Neutrophil (primary cell): ENCODE results near the gene F7.
"Not testable (repeated sequence)": the region's sequence is repeated elsewhere in the genome, so short reads cannot be mapped to it uniquely, and the experiment has no call there.

Experiments
- H3K27ac ChIP-seq: fragments of 200-600 bp; sonication (generic); 2 replicates; pipeline ENCODE4 v1.5.1; 2016; ENCODE audit warnings: mild to moderate bottlenecking, moderate library complexity
- H3K27me3 ChIP-seq: fragments of 200-600 bp; sonication (generic); 2 replicates; pipeline ENCODE4 v1.6.0; 2016; ENCODE audit warnings: mild to moderate bottlenecking
- H3K36me3 ChIP-seq: fragments of 200-600 bp; sonication (generic); 2 replicates; pipeline ENCODE4 v1.5.1; 2017
- H3K4me1 ChIP-seq, 2 experiments: fragments of 200-600 bp in 1 of 2; sonication (generic) in 1 of 2; 1 replicate in 1 of 2; 2 replicates in 1 of 2; pipeline versions ENCODE4 v1.5.1 to v1.6.1; 2013 to 2016; ENCODE audit warnings: low read depth in 1 of 2, low read length in 1 of 2, mild to moderate bottlenecking in 1 of 2, moderate library complexity in 1 of 2; ENCODE audit not compliant: control insufficient read depth in 1 of 2, insufficient read depth in 1 of 2
- H3K4me3 ChIP-seq, 2 experiments: fragments of 200-600 bp in 1 of 2; sonication (generic) in 1 of 2; 1 replicate in 1 of 2; 2 replicates in 1 of 2; pipeline ENCODE4 v1.5.1; 2013 to 2016; ENCODE audit warnings: low read depth in 1 of 2, low read length in 1 of 2, mild to moderate bottlenecking in 1 of 2, moderate library complexity in 1 of 2
- H3K9me3 ChIP-seq: fragments of 200-600 bp; sonication (generic); 2 replicates; pipeline ENCODE4 v1.5.1; 2016
- TF ChIP-seq, protein P1 (sequence below): fragments of 200-600 bp; sonication (generic); IDR thresholded peaks from 2 replicates; pipeline ENCODE4 v1.5.1; 2016; ENCODE audit warnings: antibody characterized with exemption

Gene F7

DNA sequence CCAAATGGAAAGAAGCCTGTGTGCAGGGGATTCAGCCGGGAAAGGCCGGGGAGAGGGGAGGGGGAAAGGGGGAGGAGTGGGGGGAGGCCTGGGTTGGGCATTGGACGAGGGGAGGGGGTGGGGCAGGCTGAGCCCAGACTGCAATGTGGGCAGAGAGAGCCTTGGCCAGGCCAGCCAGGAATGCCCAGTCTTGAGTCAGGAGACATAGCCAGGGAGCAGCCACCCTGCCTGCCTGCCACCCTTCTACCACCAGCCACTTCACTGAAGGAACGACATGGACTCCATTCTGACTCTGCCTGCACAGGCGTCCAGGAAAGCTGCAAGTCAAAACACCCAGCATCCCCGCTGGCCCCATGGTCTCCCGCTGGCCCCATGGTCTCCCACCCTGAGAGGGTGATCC is 53.4 kb downstream of the F7 start:
- no peaks in the 10 kb centered on the region for H3K36me3 ChIP-seq
- H3K27ac ChIP-seq = no peak overlapping the region
- no peak overlapping the region for H3K4me3 ChIP-seq
- H3K4me1 ChIP-seq = peaks cover 0 to 4% of the 10 kb centered on the region in 2 experiments
- TF ChIP-seq, protein P1, sequence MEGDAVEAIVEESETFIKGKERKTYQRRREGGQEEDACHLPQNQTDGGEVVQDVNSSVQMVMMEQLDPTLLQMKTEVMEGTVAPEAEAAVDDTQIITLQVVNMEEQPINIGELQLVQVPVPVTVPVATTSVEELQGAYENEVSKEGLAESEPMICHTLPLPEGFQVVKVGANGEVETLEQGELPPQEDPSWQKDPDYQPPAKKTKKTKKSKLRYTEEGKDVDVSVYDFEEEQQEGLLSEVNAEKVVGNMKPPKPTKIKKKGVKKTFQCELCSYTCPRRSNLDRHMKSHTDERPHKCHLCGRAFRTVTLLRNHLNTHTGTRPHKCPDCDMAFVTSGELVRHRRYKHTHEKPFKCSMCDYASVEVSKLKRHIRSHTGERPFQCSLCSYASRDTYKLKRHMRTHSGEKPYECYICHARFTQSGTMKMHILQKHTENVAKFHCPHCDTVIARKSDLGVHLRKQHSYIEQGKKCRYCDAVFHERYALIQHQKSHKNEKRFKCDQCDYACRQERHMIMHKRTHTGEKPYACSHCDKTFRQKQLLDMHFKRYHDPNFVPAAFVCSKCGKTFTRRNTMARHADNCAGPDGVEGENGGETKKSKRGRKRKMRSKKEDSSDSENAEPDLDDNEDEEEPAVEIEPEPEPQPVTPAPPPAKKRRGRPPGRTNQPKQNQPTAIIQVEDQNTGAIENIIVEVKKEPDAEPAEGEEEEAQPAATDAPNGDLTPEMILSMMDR = no peak
- no peaks in the 10 kb centered on the region for H3K9me3 ChIP-seq
- peaks cover 62% of the 10 kb centered on the region for H3K27me3 ChIP-seq

DNA sequence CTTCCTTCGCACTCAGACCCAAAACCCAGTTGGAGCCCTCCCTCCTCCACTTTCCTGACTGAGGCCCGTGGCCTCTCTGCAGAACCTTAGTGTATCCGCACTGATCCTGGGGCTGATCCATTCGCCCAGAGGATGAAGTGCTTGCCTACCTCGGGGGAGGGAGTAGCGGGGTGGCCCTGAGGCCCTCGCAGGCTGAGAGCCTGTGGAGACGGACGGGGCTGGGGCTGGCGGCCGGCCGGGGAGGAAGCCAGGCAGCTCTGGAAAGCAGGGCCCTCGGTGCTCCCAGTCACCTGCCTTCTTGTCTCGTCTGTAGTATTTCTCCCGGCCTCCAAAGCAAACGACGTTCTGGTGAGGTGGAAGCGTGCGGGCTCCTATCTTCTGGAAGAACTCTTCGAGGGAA is 54.1 kb downstream of the F7 start:
- Histone ChIP-seq H3K4me3 (no peak overlapping the region), H3K27ac (no peak overlapping the region), H3K27me3 (peaks cover 69% of the 10 kb centered on the region), H3K9me3 (no peaks in the 10 kb centered on the region), H3K36me3 (no peaks in the 10 kb centered on the region), H3K4me1 (no peaks in the 10 kb centered on the region)
- TF ChIP-seq, protein P1 = no peak

DNA sequence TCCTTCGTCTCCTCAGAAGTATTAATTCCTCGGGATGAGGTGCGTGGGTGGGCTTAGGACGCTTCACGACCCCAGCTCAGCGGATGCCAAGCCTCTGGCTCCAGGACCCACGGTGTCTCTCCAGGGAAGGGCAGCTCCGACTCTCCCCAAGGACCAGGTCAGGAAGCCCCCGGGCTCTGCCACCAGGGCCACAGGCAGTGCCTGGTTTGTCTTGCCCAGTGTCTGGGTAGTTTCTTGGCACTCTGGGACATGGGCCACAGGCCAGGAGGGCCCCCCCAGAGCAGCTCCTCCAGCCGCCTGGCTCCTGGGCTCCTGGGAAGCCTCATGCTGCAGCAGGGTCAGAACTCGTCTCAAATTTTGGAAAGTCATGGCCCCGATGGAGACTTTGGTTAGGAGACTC is 55.4 kb downstream of the F7 start:
- H3K4me3 ChIP-seq = no peak overlapping the region
- H3K9me3 ChIP-seq = no peaks in the 10 kb centered on the region
- TF ChIP-seq, protein P1 = no peak
- H3K27ac ChIP-seq = no peak overlapping the region
- H3K27me3 ChIP-seq = peaks cover 76% of the 10 kb centered on the region
- no peaks in the 10 kb centered on the region for H3K36me3 ChIP-seq
- no peaks in the 10 kb centered on the region for H3K4me1 ChIP-seq

DNA sequence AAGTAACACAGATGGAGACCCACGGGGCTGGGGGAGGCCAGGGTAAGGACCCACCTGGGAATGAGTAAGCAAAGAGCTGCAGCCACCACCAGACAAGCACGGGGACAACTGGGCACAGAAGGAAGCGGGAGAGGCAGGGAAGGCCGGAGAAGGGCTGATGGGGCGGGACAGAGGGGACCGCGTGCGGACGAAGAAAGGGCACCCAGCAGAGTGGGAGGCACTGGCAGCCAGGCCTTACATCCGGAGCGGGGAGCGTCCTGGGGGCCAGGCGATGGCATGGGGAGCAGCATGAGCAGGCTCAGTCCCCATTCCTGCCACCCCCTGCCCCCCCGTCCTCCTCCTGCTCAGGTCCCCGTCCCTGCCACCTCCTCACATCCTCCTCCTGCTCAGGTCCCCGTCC is 55.8 kb downstream of the F7 start:
- H3K27ac ChIP-seq = no peak overlapping the region
- TF ChIP-seq, protein P1 = no peak
- no peaks in the 10 kb centered on the region for H3K9me3 ChIP-seq
- peaks cover 80% of the 10 kb centered on the region for H3K27me3 ChIP-seq
- no peaks in the 10 kb centered on the region for H3K36me3 ChIP-seq
- no peak overlapping the region for H3K4me3 ChIP-seq
- H3K4me1 ChIP-seq = no peaks in the 10 kb centered on the region

DNA sequence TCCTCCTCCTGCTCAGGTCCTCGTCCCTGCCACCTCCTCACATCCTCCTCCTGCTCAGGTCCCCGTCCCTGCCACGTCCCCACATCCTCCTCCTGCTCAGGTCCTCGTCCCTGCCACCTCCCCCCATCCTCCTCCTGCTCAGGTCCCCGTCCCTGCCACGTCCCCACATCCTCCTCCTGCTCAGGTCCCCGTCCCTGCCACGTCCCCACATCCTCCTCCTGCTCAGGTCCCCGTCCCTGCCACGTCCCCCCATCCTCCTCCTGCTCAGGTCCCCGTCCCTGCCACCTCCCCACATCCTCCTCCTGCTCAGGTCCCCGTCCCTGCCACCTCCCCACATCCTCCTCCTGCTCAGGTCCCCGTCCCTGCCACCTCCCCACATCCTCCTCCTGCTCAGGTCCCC is 56.4 kb downstream of the F7 start:
- not testable (repeated sequence) for H3K4me1 ChIP-seq, H3K4me3 ChIP-seq, H3K27ac ChIP-seq, H3K36me3 ChIP-seq, H3K9me3 ChIP-seq
- H3K27me3 ChIP-seq = peaks cover 85% of the 10 kb centered on the region

DNA sequence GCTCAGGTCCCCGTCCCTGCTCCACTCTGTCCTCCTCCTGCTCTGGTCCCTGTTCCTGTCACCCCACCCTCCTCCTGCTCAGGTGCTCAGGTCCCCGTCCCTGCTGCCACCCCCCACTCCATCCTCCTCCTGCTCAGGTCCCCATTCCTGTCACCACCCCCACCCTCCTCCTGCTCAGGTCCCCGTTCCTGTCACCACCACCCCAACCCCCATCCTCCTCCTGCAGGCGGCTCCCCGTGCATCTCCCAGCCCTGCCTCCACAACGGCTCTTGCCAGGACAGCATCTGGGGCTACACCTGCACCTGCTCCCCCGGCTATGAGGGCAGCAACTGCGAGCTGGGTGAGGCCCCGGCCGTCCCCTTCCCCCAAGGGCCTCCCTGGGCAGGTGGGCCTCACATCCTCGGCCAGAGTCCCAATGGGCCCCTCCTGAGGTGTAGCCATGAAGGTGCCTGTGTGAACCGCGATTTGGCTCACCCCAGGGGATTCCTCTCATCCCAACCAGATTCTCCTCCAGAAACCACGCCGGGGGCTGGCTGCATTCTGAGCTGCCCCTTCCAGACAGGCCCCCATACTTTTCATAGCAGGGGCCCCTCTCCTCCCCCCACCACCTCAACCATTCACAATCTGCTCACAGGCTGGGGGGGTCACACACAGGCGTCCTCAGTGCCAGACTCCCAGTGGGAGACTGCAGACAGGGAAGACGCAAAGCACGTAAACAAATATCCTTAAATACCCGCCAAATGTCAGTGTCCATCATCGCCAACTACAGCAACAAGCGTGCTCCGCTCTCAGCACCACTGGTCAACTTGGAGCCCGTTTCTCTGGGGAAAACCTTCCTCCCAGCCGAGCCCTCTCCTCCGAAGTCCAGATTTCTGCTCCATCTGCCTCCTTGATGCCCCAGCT is 57.4 kb downstream of the F7 start:
- TF ChIP-seq, protein P1 = no peak
- Histone ChIP-seq H3K36me3 (no peaks in the 10 kb centered on the region), H3K27ac (no peak overlapping the region), H3K9me3 (no peaks in the 10 kb centered on the region), H3K4me3 (no peak overlapping the region), H3K27me3 (peaks cover 74% of the 10 kb centered on the region), H3K4me1 (no peaks in the 10 kb centered on the region)
